ENCODE results near the gene TRIM15.

The TRIM15 gene

GRCh38 chr6:30163090-30163917 is at the start of gene TRIM15:
TSS of gene TRIM15 (plus strand) at chr6:30163546. CDS start at chr6:30163685, 139 bp downstream.
- no peak within 1 kb of the TSS for H3K4me3 ChIP-seq (ENCODE audit: low read depth, low read length)
- H3K9me3 ChIP-seq (ENCODE audit: control insufficient read depth, insufficient read depth, low read depth, low read length) = no peaks in the 10 kb centered on the region
- no peak within 1 kb of the TSS for H3K27ac ChIP-seq (ENCODE audit: extremely low read depth, low read depth, low read length)
- CTCF ChIA-PET = interaction anchor here (0.6 to 5.8 kb wide), 4 partner anchors 31 to 175 kb away, joined by 3 to 49 read pairs (median 3); no protein-coding TSS in a partner anchor
- H3K4me1 ChIP-seq (ENCODE audit: control insufficient read depth, insufficient read depth, low read length) = no peaks in the 10 kb centered on the region
- POLR2A ChIA-PET = interaction anchor here (0.8 kb wide), 1 partner anchor 61 kb away, joined by 5 read pairs; no protein-coding TSS in a partner anchor
- no peaks in the 10 kb centered on the region for H3K36me3 ChIP-seq (ENCODE audit: control insufficient read depth in 2 of 2, insufficient read depth in 1 of 2, low read length in 2 of 2)
- TF ChIP-seq ZFHX2 (tag by site-specific recombination; conservative IDR thresholded peaks at IDR 0.05) = peak; percentile 67
- peak; percentile 49 for TF ChIP-seq EGR2 (tag by site-specific recombination; IDR thresholded peaks at IDR 0.05; ENCODE audit: low read depth)
- no peak for TF ChIP-seq ZNF433 (tag by site-specific recombination; IDR thresholded peaks at IDR 0.05; ENCODE audit: low read depth)
- 0 out of 2 replicates have a peak, but pooled peaks have one; percentile 21 for TF ChIP-seq KLF8 (tag by site-specific recombination; IDR thresholded peaks at IDR 0.05)
- TF ChIP-seq INSM2 (tag by site-specific recombination; IDR thresholded peaks at IDR 0.05) = 0 out of 2 replicates have a peak, but pooled peaks have one; percentile 1
- no peak for TF ChIP-seq ZNF521 (tag by site-specific recombination; IDR thresholded peaks at IDR 0.05)
- 0 out of 2 replicates have a peak, but pooled peaks have one; percentile 8 for TF ChIP-seq MYNN (tag by site-specific recombination; IDR thresholded peaks at IDR 0.05; ENCODE audit: borderline replicate concordance)
- peak; percentile 36 for TF ChIP-seq SP7 (tag by site-specific recombination; IDR thresholded peaks at IDR 0.05)
- 0 out of 2 replicates have a peak, but pooled peaks have one; percentile 9 for TF ChIP-seq ZXDB (tag by site-specific recombination; IDR thresholded peaks at IDR 0.05)
- no peak; the same call in 1 of the 2 replicates for TF ChIP-seq ZNF518A (tag by site-specific recombination; conservative IDR thresholded peaks at IDR 0.05; ENCODE audit: low read depth)
- no peak for TF ChIP-seq ZNF324 (tag by site-specific recombination; IDR thresholded peaks at IDR 0.05)
- TF ChIP-seq GLIS2 (tag by site-specific recombination; IDR thresholded peaks at IDR 0.05) = 0 out of 2 replicates have a peak, but pooled peaks have one; percentile 16
- peak; percentile 0; the same call in 1 of the 2 replicates for TF ChIP-seq ZNF645 (tag by site-specific recombination; IDR thresholded peaks at IDR 0.05)
- TF ChIP-seq ZNF398 (tag by site-specific recombination; IDR thresholded peaks at IDR 0.05) = no peak
- no peak for TF ChIP-seq SCRT1 (tag by site-specific recombination; IDR thresholded peaks at IDR 0.05; ENCODE audit: borderline replicate concordance)
- peak; percentile 55 for TF ChIP-seq SP2 (tag by site-specific recombination; IDR thresholded peaks at IDR 0.05)
- no peak for TF ChIP-seq ZNF16 (tag by site-specific recombination; IDR thresholded peaks at IDR 0.05; ENCODE audit: low read depth)
- peak; percentile 39; the same call in 1 of the 2 replicates for TF ChIP-seq ZNF501 (tag by site-specific recombination; IDR thresholded peaks at IDR 0.05)
- TF ChIP-seq ZSCAN4 (tag by site-specific recombination; IDR thresholded peaks at IDR 0.05) = no peak
- no peak for TF ChIP-seq ZNF660 (tag by site-specific recombination; IDR thresholded peaks at IDR 0.05)
- TF ChIP-seq ZFP3 (tag by site-specific recombination; IDR thresholded peaks at IDR 0.05; ENCODE audit: low read depth) = no peak
- TF ChIP-seq ZNF571 (tag by site-specific recombination; IDR thresholded peaks at IDR 0.05) = no peak
- TF ChIP-seq PRDM1 (tag by site-specific recombination; IDR thresholded peaks at IDR 0.05) = no peak
- peak; percentile 60 for TF ChIP-seq PATZ1 (tag by site-specific recombination; IDR thresholded peaks at IDR 0.05)

Data from HEK293 (cell line).